ENCODE data around the gene PHLDA1. TPM values are rescaled to one million over a fixed set of nuclear protein-coding genes. Genes with fewer than 3 reads are reported as not detected.

PHLDA1 gene
- total and polyA plus RNA-seq, 2 experiments from 2014 or later = 11.7 to 21.6 TPM

DNA sequence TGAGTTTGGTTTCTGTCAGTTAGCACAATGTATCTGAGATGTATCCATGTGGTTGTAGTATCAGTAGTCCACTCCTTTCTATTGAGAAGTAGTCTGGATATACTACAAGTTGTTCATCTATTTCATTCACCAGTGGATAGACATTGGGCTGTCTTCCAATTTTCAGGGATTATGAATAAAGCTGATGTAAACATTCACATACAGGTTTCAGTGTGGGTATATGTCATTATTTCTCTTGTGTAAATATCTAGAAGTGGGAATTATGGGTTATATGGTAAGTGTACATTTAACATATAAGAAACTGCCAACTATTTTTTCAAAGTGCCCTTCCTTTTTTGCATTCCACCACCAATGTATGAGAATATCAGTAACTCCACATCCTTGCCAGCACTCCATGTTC lies 35.9 kb downstream of the PHLDA1 start:
- H3K4me1 ChIP-seq (ENCODE audit: insufficient read depth) = peaks cover 17% of the 10 kb centered on the region
- Mint-ChIP-seq H3K4me1 (peaks cover 19% of the 10 kb centered on the region), H3K27me3 (ENCODE audit: insufficient read depth, low read depth, poor library complexity) (no peaks in the 10 kb centered on the region), H3K27ac (no peak overlapping the region), H3K9me3 (no peaks in the 10 kb centered on the region), H3K4me3 (no peak overlapping the region), H3K36me3 (ENCODE audit: low read depth) (no peaks in the 10 kb centered on the region)
- no peak overlapping the region for H2AFZ ChIP-seq
- H4K20me1 ChIP-seq (replicated peaks; ENCODE audit: insufficient read depth) = no peaks in the 10 kb centered on the region
- TF ChIP-seq, protein P1, sequence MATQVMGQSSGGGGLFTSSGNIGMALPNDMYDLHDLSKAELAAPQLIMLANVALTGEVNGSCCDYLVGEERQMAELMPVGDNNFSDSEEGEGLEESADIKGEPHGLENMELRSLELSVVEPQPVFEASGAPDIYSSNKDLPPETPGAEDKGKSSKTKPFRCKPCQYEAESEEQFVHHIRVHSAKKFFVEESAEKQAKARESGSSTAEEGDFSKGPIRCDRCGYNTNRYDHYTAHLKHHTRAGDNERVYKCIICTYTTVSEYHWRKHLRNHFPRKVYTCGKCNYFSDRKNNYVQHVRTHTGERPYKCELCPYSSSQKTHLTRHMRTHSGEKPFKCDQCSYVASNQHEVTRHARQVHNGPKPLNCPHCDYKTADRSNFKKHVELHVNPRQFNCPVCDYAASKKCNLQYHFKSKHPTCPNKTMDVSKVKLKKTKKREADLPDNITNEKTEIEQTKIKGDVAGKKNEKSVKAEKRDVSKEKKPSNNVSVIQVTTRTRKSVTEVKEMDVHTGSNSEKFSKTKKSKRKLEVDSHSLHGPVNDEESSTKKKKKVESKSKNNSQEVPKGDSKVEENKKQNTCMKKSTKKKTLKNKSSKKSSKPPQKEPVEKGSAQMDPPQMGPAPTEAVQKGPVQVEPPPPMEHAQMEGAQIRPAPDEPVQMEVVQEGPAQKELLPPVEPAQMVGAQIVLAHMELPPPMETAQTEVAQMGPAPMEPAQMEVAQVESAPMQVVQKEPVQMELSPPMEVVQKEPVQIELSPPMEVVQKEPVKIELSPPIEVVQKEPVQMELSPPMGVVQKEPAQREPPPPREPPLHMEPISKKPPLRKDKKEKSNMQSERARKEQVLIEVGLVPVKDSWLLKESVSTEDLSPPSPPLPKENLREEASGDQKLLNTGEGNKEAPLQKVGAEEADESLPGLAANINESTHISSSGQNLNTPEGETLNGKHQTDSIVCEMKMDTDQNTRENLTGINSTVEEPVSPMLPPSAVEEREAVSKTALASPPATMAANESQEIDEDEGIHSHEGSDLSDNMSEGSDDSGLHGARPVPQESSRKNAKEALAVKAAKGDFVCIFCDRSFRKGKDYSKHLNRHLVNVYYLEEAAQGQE (IDR thresholded peaks at IDR 0.05; ENCODE audit: unreplicated experiment) = no peak
- TF ChIP-seq, protein P2, sequence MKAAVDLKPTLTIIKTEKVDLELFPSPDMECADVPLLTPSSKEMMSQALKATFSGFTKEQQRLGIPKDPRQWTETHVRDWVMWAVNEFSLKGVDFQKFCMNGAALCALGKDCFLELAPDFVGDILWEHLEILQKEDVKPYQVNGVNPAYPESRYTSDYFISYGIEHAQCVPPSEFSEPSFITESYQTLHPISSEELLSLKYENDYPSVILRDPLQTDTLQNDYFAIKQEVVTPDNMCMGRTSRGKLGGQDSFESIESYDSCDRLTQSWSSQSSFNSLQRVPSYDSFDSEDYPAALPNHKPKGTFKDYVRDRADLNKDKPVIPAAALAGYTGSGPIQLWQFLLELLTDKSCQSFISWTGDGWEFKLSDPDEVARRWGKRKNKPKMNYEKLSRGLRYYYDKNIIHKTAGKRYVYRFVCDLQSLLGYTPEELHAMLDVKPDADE (IDR thresholded peaks at IDR 0.05) = no peak
- TF ChIP-seq, protein P3, sequence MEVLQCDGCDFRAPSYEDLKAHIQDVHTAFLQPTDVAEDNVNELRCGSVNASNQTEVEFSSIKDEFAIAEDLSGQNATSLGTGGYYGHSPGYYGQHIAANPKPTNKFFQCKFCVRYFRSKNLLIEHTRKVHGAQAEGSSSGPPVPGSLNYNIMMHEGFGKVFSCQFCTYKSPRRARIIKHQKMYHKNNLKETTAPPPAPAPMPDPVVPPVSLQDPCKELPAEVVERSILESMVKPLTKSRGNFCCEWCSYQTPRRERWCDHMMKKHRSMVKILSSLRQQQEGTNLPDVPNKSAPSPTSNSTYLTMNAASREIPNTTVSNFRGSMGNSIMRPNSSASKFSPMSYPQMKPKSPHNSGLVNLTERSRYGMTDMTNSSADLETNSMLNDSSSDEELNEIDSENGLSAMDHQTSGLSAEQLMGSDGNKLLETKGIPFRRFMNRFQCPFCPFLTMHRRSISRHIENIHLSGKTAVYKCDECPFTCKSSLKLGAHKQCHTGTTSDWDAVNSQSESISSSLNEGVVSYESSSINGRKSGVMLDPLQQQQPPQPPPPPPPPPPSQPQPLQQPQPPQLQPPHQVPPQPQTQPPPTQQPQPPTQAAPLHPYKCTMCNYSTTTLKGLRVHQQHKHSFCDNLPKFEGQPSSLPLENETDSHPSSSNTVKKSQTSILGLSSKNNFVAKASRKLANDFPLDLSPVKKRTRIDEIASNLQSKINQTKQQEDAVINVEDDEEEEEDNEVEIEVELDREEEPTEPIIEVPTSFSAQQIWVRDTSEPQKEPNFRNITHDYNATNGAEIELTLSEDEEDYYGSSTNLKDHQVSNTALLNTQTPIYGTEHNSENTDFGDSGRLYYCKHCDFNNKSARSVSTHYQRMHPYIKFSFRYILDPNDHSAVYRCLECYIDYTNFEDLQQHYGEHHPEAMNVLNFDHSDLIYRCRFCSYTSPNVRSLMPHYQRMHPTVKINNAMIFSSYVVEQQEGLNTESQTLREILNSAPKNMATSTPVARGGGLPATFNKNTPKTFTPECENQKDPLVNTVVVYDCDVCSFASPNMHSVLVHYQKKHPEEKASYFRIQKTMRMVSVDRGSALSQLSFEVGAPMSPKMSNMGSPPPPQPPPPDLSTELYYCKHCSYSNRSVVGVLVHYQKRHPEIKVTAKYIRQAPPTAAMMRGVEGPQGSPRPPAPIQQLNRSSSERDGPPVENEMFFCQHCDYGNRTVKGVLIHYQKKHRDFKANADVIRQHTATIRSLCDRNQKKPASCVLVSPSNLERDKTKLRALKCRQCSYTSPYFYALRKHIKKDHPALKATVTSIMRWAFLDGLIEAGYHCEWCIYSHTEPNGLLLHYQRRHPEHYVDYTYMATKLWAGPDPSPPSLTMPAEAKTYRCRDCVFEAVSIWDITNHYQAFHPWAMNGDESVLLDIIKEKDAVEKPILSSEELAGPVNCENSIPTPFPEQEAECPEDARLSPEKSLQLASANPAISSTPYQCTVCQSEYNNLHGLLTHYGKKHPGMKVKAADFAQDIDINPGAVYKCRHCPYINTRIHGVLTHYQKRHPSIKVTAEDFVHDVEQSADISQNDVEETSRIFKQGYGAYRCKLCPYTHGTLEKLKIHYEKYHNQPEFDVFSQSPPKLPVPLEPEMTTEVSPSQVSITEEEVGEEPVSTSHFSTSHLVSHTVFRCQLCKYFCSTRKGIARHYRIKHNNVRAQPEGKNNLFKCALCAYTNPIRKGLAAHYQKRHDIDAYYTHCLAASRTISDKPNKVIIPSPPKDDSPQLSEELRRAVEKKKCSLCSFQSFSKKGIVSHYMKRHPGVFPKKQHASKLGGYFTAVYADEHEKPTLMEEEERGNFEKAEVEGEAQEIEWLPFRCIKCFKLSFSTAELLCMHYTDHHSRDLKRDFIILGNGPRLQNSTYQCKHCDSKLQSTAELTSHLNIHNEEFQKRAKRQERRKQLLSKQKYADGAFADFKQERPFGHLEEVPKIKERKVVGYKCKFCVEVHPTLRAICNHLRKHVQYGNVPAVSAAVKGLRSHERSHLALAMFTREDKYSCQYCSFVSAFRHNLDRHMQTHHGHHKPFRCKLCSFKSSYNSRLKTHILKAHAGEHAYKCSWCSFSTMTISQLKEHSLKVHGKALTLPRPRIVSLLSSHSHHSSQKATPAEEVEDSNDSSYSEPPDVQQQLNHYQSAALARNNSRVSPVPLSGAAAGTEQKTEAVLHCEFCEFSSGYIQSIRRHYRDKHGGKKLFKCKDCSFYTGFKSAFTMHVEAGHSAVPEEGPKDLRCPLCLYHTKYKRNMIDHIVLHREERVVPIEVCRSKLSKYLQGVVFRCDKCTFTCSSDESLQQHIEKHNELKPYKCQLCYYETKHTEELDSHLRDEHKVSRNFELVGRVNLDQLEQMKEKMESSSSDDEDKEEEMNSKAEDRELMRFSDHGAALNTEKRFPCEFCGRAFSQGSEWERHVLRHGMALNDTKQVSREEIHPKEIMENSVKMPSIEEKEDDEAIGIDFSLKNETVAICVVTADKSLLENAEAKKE (CRISPR knock-in tag; IDR thresholded peaks at IDR 0.05) = no peak
- no peak for TF ChIP-seq ZNF114 (CRISPR knock-in tag; IDR thresholded peaks at IDR 0.05)
- no peak for TF ChIP-seq POLR2AphosphoS5 (IDR thresholded peaks at IDR 0.05; ENCODE audit: low read depth)
- no peak for TF ChIP-seq JUNB (IDR thresholded peaks at IDR 0.05; ENCODE audit: unreplicated experiment)
- TF ChIP-seq ZNF331 (CRISPR knock-in tag; IDR thresholded peaks at IDR 0.05; ENCODE audit: low read depth) = no peak
- no peak for TF ChIP-seq STAT1 (IDR thresholded peaks at IDR 0.05; ENCODE audit: unreplicated experiment)
- no peak for TF ChIP-seq CREB1 (CRISPR knock-in tag; IDR thresholded peaks at IDR 0.05; ENCODE audit: low read depth)
- TF ChIP-seq, protein P4, sequence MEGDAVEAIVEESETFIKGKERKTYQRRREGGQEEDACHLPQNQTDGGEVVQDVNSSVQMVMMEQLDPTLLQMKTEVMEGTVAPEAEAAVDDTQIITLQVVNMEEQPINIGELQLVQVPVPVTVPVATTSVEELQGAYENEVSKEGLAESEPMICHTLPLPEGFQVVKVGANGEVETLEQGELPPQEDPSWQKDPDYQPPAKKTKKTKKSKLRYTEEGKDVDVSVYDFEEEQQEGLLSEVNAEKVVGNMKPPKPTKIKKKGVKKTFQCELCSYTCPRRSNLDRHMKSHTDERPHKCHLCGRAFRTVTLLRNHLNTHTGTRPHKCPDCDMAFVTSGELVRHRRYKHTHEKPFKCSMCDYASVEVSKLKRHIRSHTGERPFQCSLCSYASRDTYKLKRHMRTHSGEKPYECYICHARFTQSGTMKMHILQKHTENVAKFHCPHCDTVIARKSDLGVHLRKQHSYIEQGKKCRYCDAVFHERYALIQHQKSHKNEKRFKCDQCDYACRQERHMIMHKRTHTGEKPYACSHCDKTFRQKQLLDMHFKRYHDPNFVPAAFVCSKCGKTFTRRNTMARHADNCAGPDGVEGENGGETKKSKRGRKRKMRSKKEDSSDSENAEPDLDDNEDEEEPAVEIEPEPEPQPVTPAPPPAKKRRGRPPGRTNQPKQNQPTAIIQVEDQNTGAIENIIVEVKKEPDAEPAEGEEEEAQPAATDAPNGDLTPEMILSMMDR (conservative IDR thresholded peaks at IDR 0.05; ENCODE audit: low read depth in 2 of 2) = no peak
- no peak for TF ChIP-seq NANOG (IDR thresholded peaks at IDR 0.05; ENCODE audit: borderline replicate concordance)
- H3K27ac ChIP-seq (ENCODE audit: low read depth) = no peak overlapping the region
- H3K36me3 ChIP-seq (ENCODE audit: insufficient read depth) = no peaks in the 10 kb centered on the region
- no peaks in the 10 kb centered on the region for H3K27me3 ChIP-seq (ENCODE audit: insufficient read depth)
- no peak overlapping the region for H3K4me2 ChIP-seq
- no peaks in the 10 kb centered on the region for H3K79me2 ChIP-seq (replicated peaks; ENCODE audit: insufficient read depth)
- ATAC-seq = no peak
- no peaks in the 10 kb centered on the region for H3F3A ChIP-seq (replicated peaks; ENCODE audit: low read depth)
- no peak overlapping the region for H3K4me3 ChIP-seq
- 0 out of 2 replicates have a peak, but pooled peaks cover 14% of the 10 kb centered on the region for H3K9me2 ChIP-seq (ENCODE audit: insufficient read depth)
- no peak for DNase-seq (ENCODE audit: low spot score)
